DOHH2 (cell line): ENCODE results near the gene THYN1.
A peak's percentile ranks its signal among the peaks of the same experiment; 100 is the strongest.

Experiments used
- H3F3A ChIP-seq: fragments of 200-600 bp; sonication (generic), shearing (Covaris generic); 2 replicates; pipeline ENCODE4 v1.6.0; 2016; ENCODE audit warnings: antibody characterized with exemption, mild to moderate bottlenecking; ENCODE audit not compliant: control insufficient read depth, insufficient read depth
- H3K27ac ChIP-seq: fragments of 200-600 bp; sonication (generic); 2 replicates; pipeline ENCODE4 v1.5.1; 2014; ENCODE audit warnings: low read depth, mild to moderate bottlenecking, low read length, moderate library complexity
- H3K27me3 ChIP-seq: fragments of 200-600 bp; sonication (generic); 2 replicates; pipeline ENCODE4 v1.6.1; 2014; ENCODE audit warnings: mild to moderate bottlenecking, low read length, mixed read lengths; ENCODE audit not compliant: control insufficient read depth
- H3K36me3 ChIP-seq: fragments of 200-600 bp; sonication (generic); 2 replicates; pipeline ENCODE4 v1.6.1; 2014; ENCODE audit warnings: mild to moderate bottlenecking, low read length, moderate library complexity, mixed read lengths; ENCODE audit not compliant: control insufficient read depth
- H3K4me1 ChIP-seq: fragments of 200-600 bp; sonication (generic); 2 replicates; pipeline ENCODE4 v1.6.1; 2014; ENCODE audit warnings: mild to moderate bottlenecking, low read length, mixed read lengths; ENCODE audit not compliant: control insufficient read depth
- H3K4me2 ChIP-seq: fragments of 200-600 bp; sonication (generic); 2 replicates; pipeline ENCODE4 v1.6.0; 2014; ENCODE audit warnings: mild to moderate bottlenecking, low read length, moderate library complexity
- H3K4me3 ChIP-seq: fragments of 200-600 bp; sonication (generic); 2 replicates; pipeline ENCODE4 v1.5.1; 2014; ENCODE audit warnings: mild to moderate bottlenecking, low read length, mixed read lengths
- H3K79me2 ChIP-seq: fragments of 200-600 bp; sonication (generic); 2 replicates; pipeline ENCODE4 v1.6.1; 2014; ENCODE audit warnings: mild to moderate bottlenecking, low read length, mixed read lengths; ENCODE audit not compliant: control insufficient read depth
- H3K9me2 ChIP-seq: fragments of 200-600 bp; sonication (generic); replicated peaks from 2 replicates; pipeline ENCODE4 v1.6.1; 2014; ENCODE audit warnings: mild to moderate bottlenecking, low read length, mixed read lengths; ENCODE audit not compliant: control insufficient read depth
- H3K9me3 ChIP-seq: fragments of 200-600 bp; sonication (generic); 2 replicates; pipeline ENCODE4 v1.6.1; 2014; ENCODE audit warnings: antibody characterized with exemption, low read length, mixed read lengths; ENCODE audit not compliant: control insufficient read depth, insufficient read depth
- H4K20me1 ChIP-seq: fragments of 200-600 bp; sonication (generic); 2 replicates; pipeline ENCODE4 v1.6.0; 2014; ENCODE audit warnings: low read depth, mild to moderate bottlenecking, antibody characterized with exemption, low read length, moderate library complexity; ENCODE audit not compliant: control insufficient read depth, insufficient read depth
- CTCF ChIP-seq: fragments of 200-600 bp; sonication (generic); IDR thresholded peaks from one replicate; pipeline ENCODE4 v1.5.1; 2014; ENCODE audit warnings: antibody characterized with exemption, mild to moderate bottlenecking, low read depth, low read length; ENCODE audit not compliant: poor library complexity, severe bottlenecking
- EZH2phosphoT487 ChIP-seq: fragments of 200-600 bp; sonication (generic); IDR thresholded peaks from 2 replicates; pipeline ENCODE4 v1.6.1; 2017; ENCODE audit warnings: borderline replicate concordance, mild to moderate bottlenecking, antibody characterized with exemption, low read length, moderate library complexity, mixed read lengths

The THYN1 gene

DNA sequence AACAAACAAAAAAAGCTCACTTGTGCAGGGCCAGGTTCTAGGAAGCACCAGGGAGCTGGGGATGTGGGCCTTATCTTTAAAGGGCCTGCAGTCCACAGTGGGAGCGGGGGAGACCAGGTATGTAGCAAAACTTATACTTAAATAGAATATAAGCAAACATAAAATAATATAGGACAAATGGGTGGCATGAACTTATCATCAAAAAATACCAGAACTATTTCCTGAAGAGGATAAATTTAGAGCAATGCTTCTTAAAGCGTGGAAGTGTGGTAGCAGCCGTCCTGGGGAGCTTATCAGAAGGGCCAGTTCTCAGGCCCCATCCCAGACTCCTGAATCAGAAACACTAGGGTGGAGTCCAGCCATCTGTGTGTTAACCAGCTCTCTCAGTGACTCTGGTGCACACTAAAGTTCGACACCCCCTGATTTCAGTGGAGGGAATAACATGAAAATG lies 19.4 kb downstream of the THYN1 start:
- no peaks in the 10 kb centered on the region for H3K9me2 ChIP-seq
- H3K79me2 ChIP-seq = no peaks in the 10 kb centered on the region
- H3K36me3 ChIP-seq = no peaks in the 10 kb centered on the region
- peaks cover 57% of the 10 kb centered on the region for H3K27me3 ChIP-seq
- peaks cover 23% of the 10 kb centered on the region for H3K4me1 ChIP-seq
- peaks cover 42% of the 10 kb centered on the region for H4K20me1 ChIP-seq
- no peak overlapping the region for H3K4me2 ChIP-seq
- no peaks in the 10 kb centered on the region for H3K9me3 ChIP-seq
- H3K27ac ChIP-seq = no peak overlapping the region
- no peak overlapping the region for H3K4me3 ChIP-seq
- TF ChIP-seq EZH2phosphoT487 (no peak), CTCF (no peak)
- H3F3A ChIP-seq = no peaks in the 10 kb centered on the region

DNA sequence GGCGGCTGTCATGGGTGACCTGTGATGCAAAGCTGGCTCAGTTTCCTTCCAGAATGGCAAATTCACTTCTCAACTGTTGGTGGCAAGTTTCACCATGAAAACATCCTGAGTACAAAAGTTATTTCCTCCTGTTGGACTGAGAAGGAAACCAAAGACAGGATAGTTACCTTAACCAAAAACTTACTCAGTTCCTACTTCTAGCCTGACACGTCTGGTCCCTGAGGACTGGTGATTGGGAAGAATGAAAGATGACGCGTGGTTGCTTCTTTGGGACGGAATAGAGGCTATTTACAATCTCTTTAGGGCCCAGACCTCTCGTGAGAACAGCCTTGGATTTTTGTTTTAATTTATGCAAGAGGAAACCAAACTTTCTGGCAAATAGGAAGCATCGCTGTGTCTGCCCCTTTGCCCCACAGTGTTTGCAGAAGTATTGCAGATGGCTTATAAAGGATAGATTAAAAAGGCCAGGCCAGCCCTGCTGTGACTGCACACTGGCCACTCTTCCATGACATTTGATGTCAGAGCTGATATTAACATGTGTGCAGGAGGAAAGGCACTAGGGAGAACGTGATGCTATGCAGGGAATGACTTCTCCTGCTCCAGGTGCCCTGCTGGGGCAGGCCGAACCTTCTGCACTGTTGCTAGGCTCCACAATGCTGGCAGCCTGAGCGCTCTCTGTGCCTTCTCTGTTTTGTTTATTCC lies 21.0 kb downstream of the THYN1 start:
- H4K20me1 ChIP-seq = peaks cover 50% of the 10 kb centered on the region

DNA sequence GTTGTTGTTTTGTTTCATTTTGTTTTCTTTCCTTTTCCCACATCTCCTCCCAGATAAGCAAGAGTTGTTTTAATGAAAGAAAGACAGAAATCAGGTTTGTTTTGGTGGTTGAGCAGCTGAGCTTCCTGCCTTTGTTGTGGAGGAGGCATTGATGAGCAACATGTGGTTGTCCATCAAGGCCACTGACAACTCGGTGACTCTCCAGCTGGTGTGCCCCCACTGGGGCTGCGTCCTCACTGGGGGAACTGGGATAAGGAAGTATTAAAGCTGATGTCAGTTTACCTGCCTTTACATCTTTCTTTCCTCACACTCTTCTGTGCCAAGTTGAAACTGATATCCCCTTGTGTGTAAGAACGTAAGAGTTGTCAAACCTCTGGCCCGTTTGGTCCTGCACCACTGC lies 22.8 kb downstream of the THYN1 start:
- no peak overlapping the region for H3K27ac ChIP-seq
- TF ChIP-seq CTCF (no peak), EZH2phosphoT487 (0 out of 2 replicates have a peak, but pooled peaks have one; percentile 12)
- H3K27me3 ChIP-seq = peaks cover 74% of the 10 kb centered on the region
- no peak overlapping the region for H3K4me2 ChIP-seq
- no peaks in the 10 kb centered on the region for H3K9me3 ChIP-seq
- peaks cover 40% of the 10 kb centered on the region for H3K4me1 ChIP-seq
- peaks cover 58% of the 10 kb centered on the region for H4K20me1 ChIP-seq
- H3K79me2 ChIP-seq = no peaks in the 10 kb centered on the region
- H3F3A ChIP-seq = peaks cover 3% of the 10 kb centered on the region; the same call in 1 of the 2 replicates
- H3K9me2 ChIP-seq = no peaks in the 10 kb centered on the region
- no peaks in the 10 kb centered on the region for H3K36me3 ChIP-seq
- no peak overlapping the region for H3K4me3 ChIP-seq

More for the DNA sequence above, 21.0 kb downstream of the THYN1 start:
- no peak overlapping the region for H3K4me3 ChIP-seq
- peaks cover 62% of the 10 kb centered on the region for H3K27me3 ChIP-seq
- H3F3A ChIP-seq = no peaks in the 10 kb centered on the region
- H3K9me3 ChIP-seq = no peaks in the 10 kb centered on the region
- no peak for TF ChIP-seq EZH2phosphoT487
- TF ChIP-seq CTCF = no peak
- H3K36me3 ChIP-seq = no peaks in the 10 kb centered on the region
- H3K27ac ChIP-seq = no peak overlapping the region
- H3K4me2 ChIP-seq = no peak overlapping the region
- H3K79me2 ChIP-seq = no peaks in the 10 kb centered on the region
- H3K4me1 ChIP-seq = peaks cover 36% of the 10 kb centered on the region
- H3K9me2 ChIP-seq = no peaks in the 10 kb centered on the region
